HEK293 (cell line): ENCODE measurements around the gene TNS1.
A peak's percentile ranks its signal among the peaks of the same experiment; 100 is the strongest.

ENCODE experiments used
- CTCF ChIA-PET: fragments of 350-600 bp; formaldehyde crosslinking; extraction: SDS; loops from one replicate; lab custom pipeline; 2021; ENCODE audit warnings: antibody characterized with exemption; lab: Yijun Ruan, JAX
- POLR2A ChIA-PET: fragments of 300-600 bp; formaldehyde crosslinking; extraction: SDS; loops from one replicate; lab custom pipeline; 2020; ENCODE audit warnings: antibody characterized with exemption, inconsistent platforms; lab: Yijun Ruan, JAX
- H3K27ac ChIP-seq: fragments of 200-500 bp; sonication (Bioruptor generic); 2 replicates; pipeline ENCODE4 v1.5.1; 2014; ENCODE audit warnings: low read depth, low read length, control low read depth, inconsistent platforms; ENCODE audit errors: extremely low read depth
- H3K36me3 ChIP-seq, 2 experiments: fragments of 200-500 bp in 1 of 2; sonication (Bioruptor generic) in 1 of 2; 1 replicate in 1 of 2; 2 replicates in 1 of 2; pipeline ENCODE4 v1.5.1; 2014 to 2017; ENCODE audit warnings: inconsistent platforms in 2 of 2, low read length in 2 of 2; ENCODE audit not compliant: control insufficient read depth in 2 of 2, insufficient read depth in 1 of 2
- H3K4me1 ChIP-seq: fragments of 200-500 bp; sonication (Bioruptor generic); 2 replicates; pipeline ENCODE4 v1.5.1; 2014; ENCODE audit warnings: mild to moderate bottlenecking, low read length, inconsistent platforms; ENCODE audit not compliant: control insufficient read depth, insufficient read depth
- H3K4me3 ChIP-seq: 2 replicates; pipeline ENCODE4 v1.5.1; 2011; ENCODE audit warnings: low read depth, mild to moderate bottlenecking, control low read depth, low read length, moderate library complexity
- H3K9me3 ChIP-seq: fragments of 200-500 bp; sonication (Bioruptor generic); 2 replicates; pipeline ENCODE4 v1.5.1; 2014; ENCODE audit warnings: low read depth, low read length, inconsistent platforms; ENCODE audit not compliant: control insufficient read depth, insufficient read depth
- BCL11B ChIP-seq: fragments of 450-650 bp; formaldehyde crosslinking; IDR thresholded peaks from 2 replicates; pipeline ENCODE4 v1.5.1; 2016; ENCODE audit warnings: low read depth, missing biosample characterization, missing genetic modification characterization
- HIC1 ChIP-seq: fragments of 450-650 bp; formaldehyde crosslinking; IDR thresholded peaks from 2 replicates; pipeline ENCODE4 v1.5.1; 2016; ENCODE audit warnings: missing biosample characterization, missing genetic modification characterization
- PRDM10 ChIP-seq: fragments of 450-650 bp; formaldehyde crosslinking; IDR thresholded peaks from 2 replicates; pipeline ENCODE4 v1.5.1; 2016; ENCODE audit warnings: missing biosample characterization, missing genetic modification characterization
- SP3 ChIP-seq: fragments of 450-650 bp; formaldehyde crosslinking; IDR thresholded peaks from 2 replicates; pipeline ENCODE4 v1.5.1; 2016; ENCODE audit warnings: missing biosample characterization, missing genetic modification characterization
- ZBTB48 ChIP-seq: fragments of 450-650 bp; formaldehyde crosslinking; IDR thresholded peaks from 2 replicates; pipeline ENCODE4 v1.5.1; 2016; ENCODE audit warnings: missing biosample characterization, missing genetic modification characterization
- ZFHX2 ChIP-seq: fragments of 450-650 bp; formaldehyde crosslinking; conservative IDR thresholded peaks from 2 replicates; pipeline ENCODE4 v1.5.1; 2016; ENCODE audit warnings: missing biosample characterization, missing genetic modification characterization
- ZNF155 ChIP-seq: fragments of 450-650 bp; formaldehyde crosslinking; IDR thresholded peaks from 2 replicates; pipeline ENCODE4 v1.5.1; 2016; ENCODE audit warnings: missing biosample characterization, missing genetic modification characterization
- ZNF202 ChIP-seq: fragments of 450-650 bp; formaldehyde crosslinking; IDR thresholded peaks from 2 replicates; pipeline ENCODE4 v1.5.1; 2016; ENCODE audit warnings: missing biosample characterization, missing genetic modification characterization, borderline replicate concordance
- ZNF221 ChIP-seq: fragments of 450-650 bp; formaldehyde crosslinking; IDR thresholded peaks from 2 replicates; pipeline ENCODE4 v1.5.1; 2017; ENCODE audit warnings: missing biosample characterization, missing genetic modification characterization, borderline replicate concordance
- ZNF248 ChIP-seq: fragments of 450-650 bp; formaldehyde crosslinking; IDR thresholded peaks from 2 replicates; pipeline ENCODE4 v1.5.1; 2017; ENCODE audit warnings: missing biosample characterization, missing genetic modification characterization
- ZNF324 ChIP-seq: fragments of 450-650 bp; formaldehyde crosslinking; IDR thresholded peaks from 2 replicates; pipeline ENCODE4 v1.5.1; 2016; ENCODE audit warnings: missing biosample characterization, missing genetic modification characterization
- ZNF571 ChIP-seq: fragments of 450-650 bp; formaldehyde crosslinking; IDR thresholded peaks from 2 replicates; pipeline ENCODE4 v1.5.0; 2017; ENCODE audit warnings: missing biosample characterization, missing genetic modification characterization
- ZNF639 ChIP-seq: fragments of 450-650 bp; formaldehyde crosslinking; IDR thresholded peaks from 2 replicates; pipeline ENCODE4 v1.5.1; 2016; ENCODE audit warnings: missing biosample characterization, missing genetic modification characterization
- ZNF677 ChIP-seq: fragments of 450-650 bp; IDR thresholded peaks from 2 replicates; pipeline ENCODE4 v1.5.0; 2018; ENCODE audit warnings: missing biosample characterization, mild to moderate bottlenecking, missing genetic modification characterization, moderate library complexity
- ZNF768 ChIP-seq: fragments of 450-650 bp; formaldehyde crosslinking; IDR thresholded peaks from 2 replicates; pipeline ENCODE4 v1.5.1; 2018; ENCODE audit warnings: missing biosample characterization, mild to moderate bottlenecking, missing genetic modification characterization
- ZNF776 ChIP-seq: fragments of 450-650 bp; formaldehyde crosslinking; IDR thresholded peaks from 2 replicates; pipeline ENCODE4 v1.5.0; 2017; ENCODE audit warnings: missing biosample characterization, missing genetic modification characterization, borderline replicate concordance
- ZNF792 ChIP-seq: fragments of 450-650 bp; formaldehyde crosslinking; IDR thresholded peaks from 2 replicates; pipeline ENCODE4 v1.5.1; 2016; ENCODE audit warnings: missing biosample characterization, missing genetic modification characterization
- TF ChIP-seq, protein P1 (sequence below): fragments of 450-650 bp; formaldehyde crosslinking; IDR thresholded peaks from 2 replicates; pipeline ENCODE4 v1.5.1; 2017; ENCODE audit warnings: missing biosample characterization, missing genetic modification characterization
- TF ChIP-seq, protein P2 (sequence below): fragments of 450-650 bp; formaldehyde crosslinking; IDR thresholded peaks from 2 replicates; pipeline ENCODE4 v1.5.1; 2016; ENCODE audit warnings: missing biosample characterization, missing genetic modification characterization
- TF ChIP-seq, protein P3 (sequence below): fragments of 450-650 bp; formaldehyde crosslinking; IDR thresholded peaks from 2 replicates; pipeline ENCODE4 v1.5.1; 2016; ENCODE audit warnings: missing biosample characterization, missing genetic modification characterization

The TNS1 gene

GRCh38 chr2:217790681-217791392 lies 212.0 kb downstream of the TNS1 start:
- H3K27ac ChIP-seq: no peak overlapping the region
- H3K4me3 ChIP-seq: no peak overlapping the region
- TF ChIP-seq, protein P1, sequence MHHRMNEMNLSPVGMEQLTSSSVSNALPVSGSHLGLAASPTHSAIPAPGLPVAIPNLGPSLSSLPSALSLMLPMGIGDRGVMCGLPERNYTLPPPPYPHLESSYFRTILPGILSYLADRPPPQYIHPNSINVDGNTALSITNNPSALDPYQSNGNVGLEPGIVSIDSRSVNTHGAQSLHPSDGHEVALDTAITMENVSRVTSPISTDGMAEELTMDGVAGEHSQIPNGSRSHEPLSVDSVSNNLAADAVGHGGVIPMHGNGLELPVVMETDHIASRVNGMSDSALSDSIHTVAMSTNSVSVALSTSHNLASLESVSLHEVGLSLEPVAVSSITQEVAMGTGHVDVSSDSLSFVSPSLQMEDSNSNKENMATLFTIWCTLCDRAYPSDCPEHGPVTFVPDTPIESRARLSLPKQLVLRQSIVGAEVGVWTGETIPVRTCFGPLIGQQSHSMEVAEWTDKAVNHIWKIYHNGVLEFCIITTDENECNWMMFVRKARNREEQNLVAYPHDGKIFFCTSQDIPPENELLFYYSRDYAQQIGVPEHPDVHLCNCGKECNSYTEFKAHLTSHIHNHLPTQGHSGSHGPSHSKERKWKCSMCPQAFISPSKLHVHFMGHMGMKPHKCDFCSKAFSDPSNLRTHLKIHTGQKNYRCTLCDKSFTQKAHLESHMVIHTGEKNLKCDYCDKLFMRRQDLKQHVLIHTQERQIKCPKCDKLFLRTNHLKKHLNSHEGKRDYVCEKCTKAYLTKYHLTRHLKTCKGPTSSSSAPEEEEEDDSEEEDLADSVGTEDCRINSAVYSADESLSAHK (tag by site-specific recombination): no peak
- TF ChIP-seq ZNF324: no peak
- peak; percentile 49; the same call in 1 of the 2 replicates for TF ChIP-seq ZFHX2 (tag by site-specific recombination)
- no peak for TF ChIP-seq ZNF776 (tag by site-specific recombination)
- no peak for TF ChIP-seq ZNF639 (tag by site-specific recombination)
- CTCF ChIA-PET: interaction anchor here (0.5 to 10.3 kb wide), 18 partner anchors 10 to 1517 kb away, joined by 3 to 387 read pairs (median 7); partner anchors contain the start of gene RUFY4
- H3K4me1 ChIP-seq: no peaks in the 10 kb centered on the region
- POLR2A ChIA-PET: no interaction called here
- H3K9me3 ChIP-seq: no peaks in the 10 kb centered on the region
- no peaks in the 10 kb centered on the region for H3K36me3 ChIP-seq

DNA sequence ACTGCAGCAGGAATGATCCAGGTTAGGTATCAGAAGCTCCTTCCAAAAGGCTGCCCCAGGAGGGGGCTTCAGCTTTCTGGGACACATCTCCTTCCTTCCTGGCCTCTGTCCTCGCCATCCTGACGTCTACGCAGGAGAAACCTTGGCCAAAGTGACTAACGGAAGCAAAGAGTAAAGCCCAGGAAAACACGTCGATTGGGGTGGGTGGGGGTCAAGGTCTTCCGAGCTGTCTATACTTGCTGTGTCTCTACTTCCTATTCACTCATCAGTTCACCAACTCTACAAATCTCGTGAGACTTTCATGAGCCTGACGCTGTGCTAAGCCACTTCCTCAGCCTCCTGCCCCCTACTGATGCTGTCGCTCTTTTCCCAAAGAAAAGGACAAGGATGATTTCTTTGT lies 212.6 kb downstream of the TNS1 start:
- no peaks in the 10 kb centered on the region for H3K36me3 ChIP-seq
- POLR2A ChIA-PET: no interaction called here
- H3K27ac ChIP-seq: no peak overlapping the region
- CTCF ChIA-PET: interaction anchor here (0.5 to 10.3 kb wide), 19 partner anchors 10 to 1516 kb away, joined by 3 to 387 read pairs (median 6); partner anchors contain the start of gene RUFY4
- H3K4me1 ChIP-seq: no peaks in the 10 kb centered on the region
- no peaks in the 10 kb centered on the region for H3K9me3 ChIP-seq
- no peak overlapping the region for H3K4me3 ChIP-seq
- TF ChIP-seq ZNF571 (tag by site-specific recombination) (no peak), ZNF792 (no peak), HIC1 (tag by site-specific recombination) (no peak), ZNF248 (tag by site-specific recombination) (no peak), ZNF202 (tag by site-specific recombination) (no peak), ZNF155 (tag by site-specific recombination) (no peak), PRDM10 (no peak), ZNF221 (tag by site-specific recombination) (no peak), ZNF677 (tag by site-specific recombination) (no peak), ZBTB48 (tag by site-specific recombination) (no peak), BCL11B (tag by site-specific recombination) (no peak), ZNF768 (tag by site-specific recombination) (no peak), SP3 (tag by site-specific recombination) (no peak)
- TF ChIP-seq, protein P2, sequence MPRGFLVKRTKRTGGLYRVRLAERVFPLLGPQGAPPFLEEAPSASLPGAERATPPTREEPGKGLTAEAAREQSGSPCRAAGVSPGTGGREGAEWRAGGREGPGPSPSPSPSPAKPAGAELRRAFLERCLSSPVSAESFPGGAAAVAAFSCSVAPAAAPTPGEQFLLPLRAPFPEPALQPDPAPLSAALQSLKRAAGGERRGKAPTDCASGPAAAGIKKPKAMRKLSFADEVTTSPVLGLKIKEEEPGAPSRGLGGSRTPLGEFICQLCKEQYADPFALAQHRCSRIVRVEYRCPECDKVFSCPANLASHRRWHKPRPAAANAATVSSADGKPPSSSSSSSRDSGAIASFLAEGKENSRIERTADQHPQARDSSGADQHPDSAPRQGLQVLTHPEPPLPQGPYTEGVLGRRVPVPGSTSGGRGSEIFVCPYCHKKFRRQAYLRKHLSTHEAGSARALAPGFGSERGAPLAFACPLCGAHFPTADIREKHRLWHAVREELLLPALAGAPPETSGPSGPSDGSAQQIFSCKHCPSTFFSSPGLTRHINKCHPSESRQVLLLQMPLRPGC (tag by site-specific recombination): no peak
- TF ChIP-seq, protein P3, sequence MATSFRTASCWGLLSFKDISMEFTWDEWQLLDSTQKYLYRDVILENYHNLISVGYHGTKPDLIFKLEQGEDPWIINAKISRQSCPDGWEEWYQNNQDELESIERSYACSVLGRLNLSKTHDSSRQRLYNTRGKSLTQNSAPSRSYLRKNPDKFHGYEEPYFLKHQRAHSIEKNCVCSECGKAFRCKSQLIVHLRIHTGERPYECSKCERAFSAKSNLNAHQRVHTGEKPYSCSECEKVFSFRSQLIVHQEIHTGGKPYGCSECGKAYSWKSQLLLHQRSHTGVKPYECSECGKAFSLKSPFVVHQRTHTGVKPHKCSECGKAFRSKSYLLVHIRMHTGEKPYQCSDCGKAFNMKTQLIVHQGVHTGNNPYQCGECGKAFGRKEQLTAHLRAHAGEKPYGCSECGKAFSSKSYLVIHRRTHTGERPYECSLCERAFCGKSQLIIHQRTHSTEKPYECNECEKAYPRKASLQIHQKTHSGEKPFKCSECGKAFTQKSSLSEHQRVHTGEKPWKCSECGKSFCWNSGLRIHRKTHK (tag by site-specific recombination): no peak
